Measurements from ENCODE around the gene FGD2. TPM values are rescaled to one million over a fixed set of nuclear protein-coding genes. Genes with fewer than 3 reads are reported as not detected.

The FGD2 gene
- total RNA-seq, 2 donors from 2014 or later = not detected

GRCh38 chr6:37014667-37015066, 9.2 kb downstream of the FGD2 start:
- Mint-ChIP-seq H3K4me3 (no peak overlapping the region), H3K9me3 (peaks cover 2% of the 10 kb centered on the region), H3K27me3 (ENCODE audit: insufficient read depth) (no peaks in the 10 kb centered on the region), H3K27ac (no peak overlapping the region), H3K36me3 (ENCODE audit: low read depth) (no peaks in the 10 kb centered on the region), H3K4me1 (no peaks in the 10 kb centered on the region)
- Histone ChIP-seq H3K27me3 (ENCODE audit: control insufficient read depth, insufficient read depth, low read length, poor library complexity, severe bottlenecking) (no peaks in the 10 kb centered on the region), H3K27ac (ENCODE audit: low read depth, low read length) (no peak overlapping the region), H3K9ac (ENCODE audit: extremely low read depth, low read length, poor library complexity, severe bottlenecking) (no peak overlapping the region), H3K36me3 (ENCODE audit: control insufficient read depth, insufficient read depth, low read length) (no peaks in the 10 kb centered on the region), H3K4me3 (ENCODE audit: low read length) (no peak overlapping the region), H3K9me3 (ENCODE audit: control insufficient read depth, low read length) (no peaks in the 10 kb centered on the region), H3K4me1 (ENCODE audit: control insufficient read depth, insufficient read depth, low read length) (no peaks in the 10 kb centered on the region)
- TF ChIP-seq CTCF (conservative IDR thresholded peaks at IDR 0.05) = no peak
- 83 to 95% methylated on average over 1 to 12 of the region's 12 CpGs for WGBS, 2 experiments (ENCODE audit: insufficient coverage in 1 of 2, insufficient read length in 1 of 2)
- DNase-seq = peak; percentile 42

- no peaks in the 10 kb centered on the region for H3K9me3 ChIP-seq (ENCODE audit: control insufficient read depth, low read length)
- no peak overlapping the region for H3K4me3 ChIP-seq (ENCODE audit: low read length)
- H3K36me3 ChIP-seq (ENCODE audit: control insufficient read depth, insufficient read depth, low read length) = no peaks in the 10 kb centered on the region
- TF ChIP-seq CTCF (conservative IDR thresholded peaks at IDR 0.05) = no peak
- H3K4me3 Mint-ChIP-seq = no peak overlapping the region
- DNase-seq = peak; percentile 36
- H3K27ac ChIP-seq (ENCODE audit: low read depth, low read length) = no peak overlapping the region
- H3K4me1 ChIP-seq (ENCODE audit: control insufficient read depth, insufficient read depth, low read length) = no peaks in the 10 kb centered on the region
- no peaks in the 10 kb centered on the region for H3K36me3 Mint-ChIP-seq (ENCODE audit: low read depth)
- H3K4me1 Mint-ChIP-seq = no peaks in the 10 kb centered on the region
- no peaks in the 10 kb centered on the region for H3K9me3 Mint-ChIP-seq
- H3K27me3 ChIP-seq (ENCODE audit: control insufficient read depth, insufficient read depth, low read length, poor library complexity, severe bottlenecking) = no peaks in the 10 kb centered on the region
- WGBS, 2 experiments (ENCODE audit: insufficient coverage in 1 of 2, insufficient read length in 1 of 2) = 90% methylated on average over 9 of the region's 9 CpGs; no CpG with 5 or more reads in 1 of the 2 experiments
- no peak overlapping the region for H3K9ac ChIP-seq (ENCODE audit: extremely low read depth, low read length, poor library complexity, severe bottlenecking)
- H3K27ac Mint-ChIP-seq = no peak overlapping the region
- no peaks in the 10 kb centered on the region for H3K27me3 Mint-ChIP-seq (ENCODE audit: insufficient read depth)
Measured at GRCh38 chr6:37015532-37015931, 10.1 kb downstream of the FGD2 start.

GRCh38 chr6:37016995-37017394, 11.5 kb downstream of the FGD2 start:
- H3K9me3 ChIP-seq (ENCODE audit: control insufficient read depth, low read length) = no peaks in the 10 kb centered on the region
- no peaks in the 10 kb centered on the region for H3K36me3 ChIP-seq (ENCODE audit: control insufficient read depth, insufficient read depth, low read length)
- no peak overlapping the region for H3K9ac ChIP-seq (ENCODE audit: extremely low read depth, low read length, poor library complexity, severe bottlenecking)
- no peaks in the 10 kb centered on the region for H3K27me3 ChIP-seq (ENCODE audit: control insufficient read depth, insufficient read depth, low read length, poor library complexity, severe bottlenecking)
- no peak for TF ChIP-seq CTCF (conservative IDR thresholded peaks at IDR 0.05)
- H3K4me1 Mint-ChIP-seq = peaks cover 5% of the 10 kb centered on the region
- H3K4me1 ChIP-seq (ENCODE audit: control insufficient read depth, insufficient read depth, low read length) = peaks cover 3% of the 10 kb centered on the region
- no peak overlapping the region for H3K4me3 Mint-ChIP-seq
- no peak overlapping the region for H3K4me3 ChIP-seq (ENCODE audit: low read length)
- H3K27me3 Mint-ChIP-seq (ENCODE audit: insufficient read depth) = no peaks in the 10 kb centered on the region
- H3K27ac ChIP-seq (ENCODE audit: low read depth, low read length) = no peak overlapping the region
- WGBS, 2 experiments (ENCODE audit: insufficient coverage in 1 of 2, insufficient read length in 1 of 2) = 94 to 100% methylated on average over 2 to 3 of the region's 3 CpGs
- H3K9me3 Mint-ChIP-seq = no peaks in the 10 kb centered on the region
- no peaks in the 10 kb centered on the region for H3K36me3 Mint-ChIP-seq (ENCODE audit: low read depth)
- DNase-seq = no peak
- no peak overlapping the region for H3K27ac Mint-ChIP-seq

All from endodermal cell (in vitro differentiated cells).